Measurements from ENCODE around the gene RUNDC1. TPM values are rescaled to one million over a fixed set of nuclear protein-coding genes. Genes with fewer than 3 reads are reported as not detected.

RUNDC1 gene
- total and polyA plus RNA-seq, 2 experiments from 2014 or later = 6.1 to 11.9 TPM

GRCh38 chr17:42999003-42999525 is 18.7 kb downstream of the RUNDC1 start:
- Histone ChIP-seq H3K9me2 (ENCODE audit: insufficient read depth) (no peaks in the 10 kb centered on the region), H3K79me2 (replicated peaks; ENCODE audit: insufficient read depth) (peaks cover 21% of the 10 kb centered on the region), H3K36me3 (ENCODE audit: insufficient read depth) (peaks cover 50% of the 10 kb centered on the region), H3K4me3 (peak overlapping the region; percentile 73), H3K27ac (ENCODE audit: low read depth) (peak overlapping the region; percentile 88), H3F3A (replicated peaks; ENCODE audit: low read depth) (peaks cover 56% of the 10 kb centered on the region), H3K4me1 (ENCODE audit: insufficient read depth) (peaks cover 13% of the 10 kb centered on the region), H2AFZ (no peak overlapping the region), H4K20me1 (replicated peaks; ENCODE audit: insufficient read depth) (peaks cover 37% of the 10 kb centered on the region), H3K27me3 (ENCODE audit: insufficient read depth) (no peaks in the 10 kb centered on the region), H3K4me2 (peak overlapping the region; percentile 99)
- peaks cover 17% of the 10 kb centered on the region for H3K4me1 Mint-ChIP-seq
- H3K27ac Mint-ChIP-seq = peak overlapping the region; percentile 99
- peaks cover 61% of the 10 kb centered on the region for H3K36me3 Mint-ChIP-seq (ENCODE audit: low read depth)
- no peaks in the 10 kb centered on the region for H3K9me3 Mint-ChIP-seq
- peaks cover 28% of the 10 kb centered on the region for H3K27me3 Mint-ChIP-seq (ENCODE audit: insufficient read depth, low read depth, poor library complexity)
- DNase-seq (ENCODE audit: low spot score) (no peak), ATAC-seq (no peak)
- TF ChIP-seq EZH2 (IDR thresholded peaks at IDR 0.05; ENCODE audit: low read depth, unreplicated experiment) (no peak), ZNF462 (CRISPR knock-in tag; IDR thresholded peaks at IDR 0.05) (no peak), CTCF (conservative IDR thresholded peaks at IDR 0.05; ENCODE audit: low read depth in 2 of 2) (no peak), POLR2AphosphoS5 (IDR thresholded peaks at IDR 0.05; ENCODE audit: low read depth) (no peak), CREB1 (CRISPR knock-in tag; IDR thresholded peaks at IDR 0.05; ENCODE audit: low read depth) (no peak), REST (IDR thresholded peaks at IDR 0.05; ENCODE audit: unreplicated experiment) (no peak), ZNF114 (CRISPR knock-in tag; IDR thresholded peaks at IDR 0.05) (no peak), STAT1 (IDR thresholded peaks at IDR 0.05; ENCODE audit: unreplicated experiment) (no peak), EZH2phosphoT487 (IDR thresholded peaks at IDR 0.05; ENCODE audit: unreplicated experiment) (no peak), JUNB (IDR thresholded peaks at IDR 0.05; ENCODE audit: unreplicated experiment) (no peak), ZNF331 (CRISPR knock-in tag; IDR thresholded peaks at IDR 0.05; ENCODE audit: low read depth) (no peak), ETS1 (IDR thresholded peaks at IDR 0.05) (no peak), NANOG (IDR thresholded peaks at IDR 0.05; ENCODE audit: borderline replicate concordance) (no peak)
- H3K4me3 Mint-ChIP-seq = peak overlapping the region; percentile 98

Data from GM23338 (cell line).